Measurements from ENCODE around the gene RBM11. TPM values are rescaled to one million over a fixed set of nuclear protein-coding genes. Genes with fewer than 3 reads are reported as not detected.

RBM11 gene
- total and polyA plus RNA-seq, 4 experiments from 2014 or later: 0.29 to 2.4 (median 1.8) TPM

- peaks cover 10 to 14% of the 10 kb centered on the region in 2 donors for H3K27me3 Mint-ChIP-seq
- no peak overlapping the region for H3K4me3 Mint-ChIP-seq
- H3K9me3 ChIP-seq (ENCODE audit: control insufficient read depth in 1 of 2, low read length in 2 of 2): no peaks in the 10 kb centered on the region
- H3K36me3 Mint-ChIP-seq: no peaks in the 10 kb centered on the region
- no peak overlapping the region for H3K4me3 ChIP-seq (ENCODE audit: low read length in 2 of 2)
- ChIA-PET CTCF (ENCODE audit: partially characterized antibody) (no interaction called here), POLR2A (ENCODE audit: partially characterized antibody) (no interaction called here)
- no peak overlapping the region for H3K27ac ChIP-seq (ENCODE audit: low read depth, low read length)
- intact Hi-C loops (cut with micrococcal nuclease): no loop called here
- H3K9me3 Mint-ChIP-seq: no peaks in the 10 kb centered on the region
- H3K27me3 ChIP-seq (ENCODE audit: insufficient read depth, low read length): no peaks in the 10 kb centered on the region
- no peaks in the 10 kb centered on the region for H3K4me1 ChIP-seq (ENCODE audit: insufficient read depth, low read length)
- no peak for DNase-seq
- no peaks in the 10 kb centered on the region for H3K36me3 ChIP-seq (ENCODE audit: insufficient read depth, low read length)
- no peaks in the 10 kb centered on the region for H3K4me1 Mint-ChIP-seq
- no peak overlapping the region for H3K27ac Mint-ChIP-seq
Observed at GRCh38 chr21:14267076-14267475, 51.1 kb downstream of the RBM11 start.

GRCh38 chr21:14270631-14271030 is 54.7 kb downstream of the RBM11 start:
- Mint-ChIP-seq H3K9me3 (no peaks in the 10 kb centered on the region), H3K27me3 (peaks cover 22 to 23% of the 10 kb centered on the region in 2 donors), H3K4me1 (no peaks in the 10 kb centered on the region), H3K36me3 (no peaks in the 10 kb centered on the region), H3K27ac (no peak overlapping the region), H3K4me3 (no peak overlapping the region)
- Histone ChIP-seq H3K27me3 (ENCODE audit: insufficient read depth, low read length) (peaks cover 6% of the 10 kb centered on the region), H3K27ac (ENCODE audit: low read depth, low read length) (no peak overlapping the region), H3K4me3 (ENCODE audit: low read length in 2 of 2) (no peak overlapping the region), H3K36me3 (ENCODE audit: insufficient read depth, low read length) (no peaks in the 10 kb centered on the region), H3K4me1 (ENCODE audit: insufficient read depth, low read length) (no peaks in the 10 kb centered on the region), H3K9me3 (ENCODE audit: control insufficient read depth in 1 of 2, low read length in 2 of 2) (no peaks in the 10 kb centered on the region)
- CTCF ChIA-PET (ENCODE audit: partially characterized antibody): no interaction called here
- POLR2A ChIA-PET (ENCODE audit: partially characterized antibody): no interaction called here
- intact Hi-C loops (cut with micrococcal nuclease): no loop called here
- DNase-seq: no peak

- H3K9me3 ChIP-seq (ENCODE audit: control insufficient read depth in 1 of 2, low read length in 2 of 2): no peaks in the 10 kb centered on the region
- H3K27me3 ChIP-seq (ENCODE audit: insufficient read depth, low read length): peaks cover 6% of the 10 kb centered on the region
- H3K4me1 ChIP-seq (ENCODE audit: insufficient read depth, low read length): no peaks in the 10 kb centered on the region
- no peak for DNase-seq
- no peak overlapping the region for H3K4me3 ChIP-seq (ENCODE audit: low read length in 2 of 2)
- Mint-ChIP-seq H3K4me1 (no peaks in the 10 kb centered on the region), H3K36me3 (no peaks in the 10 kb centered on the region), H3K4me3 (no peak overlapping the region), H3K27me3 (peaks cover 25 to 27% of the 10 kb centered on the region in 2 donors), H3K27ac (no peak overlapping the region), H3K9me3 (no peaks in the 10 kb centered on the region)
- CTCF ChIA-PET (ENCODE audit: partially characterized antibody): no interaction called here
- POLR2A ChIA-PET (ENCODE audit: partially characterized antibody): no interaction called here
- no peak overlapping the region for H3K27ac ChIP-seq (ENCODE audit: low read depth, low read length)
- intact Hi-C loops (cut with micrococcal nuclease): no loop called here
- H3K36me3 ChIP-seq (ENCODE audit: insufficient read depth, low read length): no peaks in the 10 kb centered on the region
Observed at GRCh38 chr21:14271053-14271452, 55.1 kb downstream of the RBM11 start.

GRCh38 chr21:14271641-14272040 is 55.7 kb downstream of the RBM11 start:
- ChIA-PET CTCF (ENCODE audit: partially characterized antibody) (no interaction called here), POLR2A (ENCODE audit: partially characterized antibody) (no interaction called here)
- H3K9me3 ChIP-seq (ENCODE audit: control insufficient read depth in 1 of 2, low read length in 2 of 2): no peaks in the 10 kb centered on the region
- no peaks in the 10 kb centered on the region for H3K36me3 ChIP-seq (ENCODE audit: insufficient read depth, low read length)
- no peak overlapping the region for H3K4me3 ChIP-seq (ENCODE audit: low read length in 2 of 2)
- H3K27ac ChIP-seq (ENCODE audit: low read depth, low read length): no peak overlapping the region
- no peaks in the 10 kb centered on the region for H3K36me3 Mint-ChIP-seq
- H3K27me3 Mint-ChIP-seq: peaks cover 25 to 27% of the 10 kb centered on the region in 2 donors
- no peak overlapping the region for H3K4me3 Mint-ChIP-seq
- no peak overlapping the region for H3K27ac Mint-ChIP-seq
- intact Hi-C loops (cut with micrococcal nuclease): no loop called here
- no peaks in the 10 kb centered on the region for H3K4me1 Mint-ChIP-seq
- DNase-seq: no peak
- peaks cover 6% of the 10 kb centered on the region for H3K27me3 ChIP-seq (ENCODE audit: insufficient read depth, low read length)
- no peaks in the 10 kb centered on the region for H3K4me1 ChIP-seq (ENCODE audit: insufficient read depth, low read length)
- H3K9me3 Mint-ChIP-seq: no peaks in the 10 kb centered on the region

GRCh38 chr21:14273736-14274538 is 58.0 kb downstream of the RBM11 start:
- intact Hi-C loops (cut with micrococcal nuclease): no loop called here
- H3K27ac ChIP-seq (ENCODE audit: low read depth, low read length): no peak overlapping the region
- Mint-ChIP-seq H3K4me1 (no peaks in the 10 kb centered on the region), H3K36me3 (no peaks in the 10 kb centered on the region), H3K4me3 (no peak overlapping the region), H3K9me3 (no peaks in the 10 kb centered on the region), H3K27me3 (peaks cover 25 to 33% of the 10 kb centered on the region in 2 donors), H3K27ac (no peak overlapping the region)
- H3K27me3 ChIP-seq (ENCODE audit: insufficient read depth, low read length): peaks cover 6% of the 10 kb centered on the region
- H3K9me3 ChIP-seq (ENCODE audit: control insufficient read depth in 1 of 2, low read length in 2 of 2): no peaks in the 10 kb centered on the region
- DNase-seq: no peak
- ChIA-PET CTCF (ENCODE audit: partially characterized antibody) (no interaction called here), POLR2A (ENCODE audit: partially characterized antibody) (no interaction called here)
- no peaks in the 10 kb centered on the region for H3K36me3 ChIP-seq (ENCODE audit: insufficient read depth, low read length)
- H3K4me3 ChIP-seq (ENCODE audit: low read length in 2 of 2): no peak overlapping the region
- no peaks in the 10 kb centered on the region for H3K4me1 ChIP-seq (ENCODE audit: insufficient read depth, low read length)

- H3K4me1 ChIP-seq (ENCODE audit: insufficient read depth, low read length): no peaks in the 10 kb centered on the region
- H3K4me1 Mint-ChIP-seq: peaks cover 0 to 2% (median under 1%) of the 10 kb centered on the region in 4 donors
- DNase-seq: no peak
- CTCF ChIA-PET (ENCODE audit: partially characterized antibody): no interaction called here
- H3K36me3 Mint-ChIP-seq: no peaks in the 10 kb centered on the region
- H3K27ac ChIP-seq (ENCODE audit: low read depth, low read length): no peak overlapping the region
- POLR2A ChIA-PET (ENCODE audit: partially characterized antibody): no interaction called here
- peaks cover 6% of the 10 kb centered on the region for H3K27me3 ChIP-seq (ENCODE audit: insufficient read depth, low read length)
- H3K27me3 Mint-ChIP-seq: peaks cover 22 to 39% of the 10 kb centered on the region in 2 donors
- H3K9me3 Mint-ChIP-seq: no peaks in the 10 kb centered on the region
- no peak overlapping the region for H3K4me3 Mint-ChIP-seq
- intact Hi-C loops (cut with micrococcal nuclease): no loop called here
- no peak overlapping the region for H3K27ac Mint-ChIP-seq
- H3K36me3 ChIP-seq (ENCODE audit: insufficient read depth, low read length): no peaks in the 10 kb centered on the region
- H3K9me3 ChIP-seq (ENCODE audit: control insufficient read depth in 1 of 2, low read length in 2 of 2): no peaks in the 10 kb centered on the region
- H3K4me3 ChIP-seq (ENCODE audit: low read length in 2 of 2): no peak overlapping the region
Observed at GRCh38 chr21:14275702-14276205, 59.8 kb downstream of the RBM11 start.
